CD14-positive monocyte (primary cell): ENCODE data around the gene SCIN. TPM values are rescaled to one million over a fixed set of nuclear protein-coding genes. Genes with fewer than 3 reads are reported as not detected.
"Not testable (repeated sequence)": the region's sequence is repeated elsewhere in the genome, so short reads cannot be mapped to it uniquely, and the experiment has no call there.

Experiments
- DNase-seq, 3 donors: peaks; one replicate each; pipeline ENCODE4 v3.0.0-alpha.2; 2011 to 2022
- H2AFZ ChIP-seq: 2 replicates; pipeline ENCODE4 v1.6.0; 2012; ENCODE audit warnings: mild to moderate bottlenecking, low read depth, low read length, inconsistent platforms; ENCODE audit not compliant: insufficient read depth, poor library complexity, severe bottlenecking
- H3K27ac ChIP-seq, 2 donors: 1 replicate in 1 of 2; 2 replicates in 1 of 2; pipeline ENCODE4 v1.5.1; 2012 to 2013; ENCODE audit warnings: low read length in 2 of 2, control low read depth in 1 of 2, inconsistent platforms in 1 of 2, low read depth in 1 of 2, mild to moderate bottlenecking in 1 of 2
- H3K27me3 ChIP-seq, 2 donors: one replicate each; pipeline versions ENCODE4 v1.6.0 to v1.6.1; 2011 to 2013; ENCODE audit warnings: low read length in 2 of 2; ENCODE audit not compliant: control insufficient read depth in 2 of 2, insufficient read depth in 2 of 2
- H3K36me3 ChIP-seq, 2 donors: replicated peaks in 1 of 2; 1 replicate in 1 of 2; 2 replicates in 1 of 2; pipeline versions ENCODE4 v1.5.1 to v1.6.1; 2012 to 2013; ENCODE audit warnings: low read length in 2 of 2, control low read depth in 1 of 2, inconsistent platforms in 1 of 2, mild to moderate bottlenecking in 1 of 2; ENCODE audit not compliant: insufficient read depth in 2 of 2, control insufficient read depth in 1 of 2
- H3K4me1 ChIP-seq, 2 donors: 1 replicate in 1 of 2; 2 replicates in 1 of 2; pipeline versions ENCODE4 v1.5.1 to v1.6.1; 2012 to 2013; ENCODE audit warnings: low read length in 2 of 2, control low read depth in 1 of 2, inconsistent platforms in 1 of 2, mild to moderate bottlenecking in 1 of 2, moderate library complexity in 1 of 2; ENCODE audit not compliant: insufficient read depth in 2 of 2, control insufficient read depth in 1 of 2
- H3K4me2 ChIP-seq: replicated peaks from 2 replicates; pipeline ENCODE3; 2012; ENCODE audit warnings: low read length, moderate library complexity, mild to moderate bottlenecking; ENCODE audit not compliant: poor library complexity, severe bottlenecking; ENCODE audit errors: extremely low read depth
- H3K4me3 ChIP-seq, 3 experiments: fragments of 200-600 bp in 1 of 3; sonication (generic) in 1 of 3; replicated peaks in 1 of 3; 1 replicate in 2 of 3; 2 replicates in 1 of 3; pipeline ENCODE4 v1.5.1; 2011 to 2013; ENCODE audit warnings: low read length in 3 of 3, mild to moderate bottlenecking in 3 of 3, control low read depth in 2 of 3, low read depth in 2 of 3, inconsistent platforms in 1 of 3, moderate library complexity in 1 of 3
- H3K79me2 ChIP-seq: 2 replicates; pipeline ENCODE4 v1.6.0; 2012; ENCODE audit warnings: mild to moderate bottlenecking, control low read depth, inconsistent platforms, low read length, moderate library complexity; ENCODE audit not compliant: insufficient read depth
- H3K9ac ChIP-seq: 2 replicates; pipeline ENCODE4 v1.6.0; 2017; ENCODE audit warnings: low read length, mild to moderate bottlenecking; ENCODE audit not compliant: insufficient read depth, poor library complexity, severe bottlenecking
- H3K9me3 ChIP-seq, 2 donors: replicated peaks in 1 of 2; 1 replicate in 1 of 2; 2 replicates in 1 of 2; pipeline versions ENCODE4 v1.5.1 to v1.6.1; 2012 to 2013; ENCODE audit warnings: low read length in 2 of 2, control low read depth in 1 of 2; ENCODE audit not compliant: control insufficient read depth in 1 of 2, insufficient read depth in 1 of 2
- H4K20me1 ChIP-seq: 2 replicates; pipeline ENCODE4 v1.6.0; 2012; ENCODE audit warnings: mild to moderate bottlenecking, low read length, control low read depth, moderate library complexity; ENCODE audit not compliant: insufficient read depth
- H3K27ac Mint-ChIP-seq, 7 donors: one replicate each; pipeline ENCODE4 v1.8.0; 2020; ENCODE audit warnings: mild to moderate bottlenecking in 7 of 7, mixed read lengths in 7 of 7, moderate library complexity in 6 of 7, inconsistent platforms in 2 of 7
- H3K27me3 Mint-ChIP-seq, 3 donors: one replicate each; pipeline ENCODE4 v1.8.0; 2021 to 2022; ENCODE audit warnings: low read depth in 3 of 3, mild to moderate bottlenecking in 3 of 3, mixed read lengths in 3 of 3, moderate library complexity in 3 of 3, inconsistent platforms in 1 of 3
- H3K36me3 Mint-ChIP-seq, 2 donors: one replicate each; pipeline ENCODE4 v1.8.0; 2020; ENCODE audit warnings: mixed read lengths in 2 of 2, inconsistent platforms in 1 of 2, mild to moderate bottlenecking in 1 of 2
- H3K4me1 Mint-ChIP-seq: one replicate; pipeline ENCODE4 v1.8.0; 2020; ENCODE audit warnings: mild to moderate bottlenecking, mixed read lengths
- H3K4me3 Mint-ChIP-seq, 2 donors: one replicate each; pipeline ENCODE4 v1.8.0; 2020; ENCODE audit warnings: mild to moderate bottlenecking in 2 of 2, mixed read lengths in 2 of 2, moderate library complexity in 1 of 2
- H3K9me3 Mint-ChIP-seq, 7 donors: one replicate each; pipeline ENCODE4 v1.8.0; 2020 to 2022; ENCODE audit warnings: mixed read lengths in 7 of 7, mild to moderate bottlenecking in 6 of 7, moderate library complexity in 6 of 7, inconsistent platforms in 2 of 7
- WGBS: methylation state at CpG from one replicate; pipeline ENCODE4 v1.1.5; 2013; ENCODE audit warnings: missing lambda C conversion rate; ENCODE audit not compliant: insufficient coverage; 5-methylcytosine and 5-hydroxymethylcytosine counted together
- intact Hi-C, 2 donors: fragments of 100-400 bp; cut with micrococcal nuclease; formaldehyde crosslinking; loops; one replicate each; pipeline versions ENCODE4 v1.15.0 to v1.15.1; 2023
- polyA plus RNA-seq, 3 donors: library from polyadenylated mRNA; depleted of rRNA in 1 of 3; unstranded in 2 of 3; stranded (reverse) in 1 of 3; fragments of 300-500 nt in 2 of 3; fragments of >200 nt in 1 of 3; fragmentation: Illumina TruSeq in 2 of 3; gene quantifications; 1 replicate in 2 of 3; 2 replicates in 1 of 3; pipeline ENCODE4 v1.2.3, GENCODE V29; 2012 to 2021
- TF ChIP-seq, protein P1 (sequence below): fragments of 200-600 bp; IDR thresholded peaks from one replicate; pipeline ENCODE4 v1.8.0; 2022; ENCODE audit warnings: antibody characterized with exemption, mild to moderate bottlenecking

SCIN gene
- polyA plus RNA-seq, 3 donors, result 0.08 TPM; not detected in 2

DNA sequence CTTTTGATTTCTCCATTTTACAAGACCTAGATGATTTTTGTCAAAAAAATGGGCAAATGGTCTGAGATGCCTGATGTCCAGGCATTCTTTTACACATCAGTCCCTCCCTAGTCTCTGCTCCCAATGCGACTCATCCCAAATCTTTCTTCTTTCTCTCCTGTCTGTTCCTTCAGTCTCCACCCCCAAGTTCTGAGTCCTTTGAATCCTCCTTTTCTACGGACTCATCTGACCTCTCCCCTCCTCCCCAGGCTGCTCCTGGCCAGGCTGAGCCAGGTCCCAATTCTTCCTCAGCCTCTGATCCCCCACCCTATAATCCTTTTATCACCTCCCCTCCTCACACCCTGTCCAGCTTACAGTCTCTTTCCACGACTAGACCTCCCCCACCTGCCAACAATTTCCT lies 90.5 kb downstream of the SCIN start:
- H3K36me3 ChIP-seq, H3K27me3 Mint-ChIP-seq, H3K4me3 ChIP-seq, H3K27me3 ChIP-seq, H3K79me2 ChIP-seq, H3K9me3 Mint-ChIP-seq, H3K36me3 Mint-ChIP-seq, H4K20me1 ChIP-seq, intact Hi-C loops, H2AFZ ChIP-seq, H3K9me3 ChIP-seq, DNase-seq, H3K4me2 ChIP-seq, H3K4me1 Mint-ChIP-seq, H3K4me1 ChIP-seq, H3K9ac ChIP-seq, H3K4me3 Mint-ChIP-seq, H3K27ac Mint-ChIP-seq, H3K27ac ChIP-seq: not testable (repeated sequence)
- WGBS, result 80% methylated on average over 3 of the region's 3 CpGs

DNA sequence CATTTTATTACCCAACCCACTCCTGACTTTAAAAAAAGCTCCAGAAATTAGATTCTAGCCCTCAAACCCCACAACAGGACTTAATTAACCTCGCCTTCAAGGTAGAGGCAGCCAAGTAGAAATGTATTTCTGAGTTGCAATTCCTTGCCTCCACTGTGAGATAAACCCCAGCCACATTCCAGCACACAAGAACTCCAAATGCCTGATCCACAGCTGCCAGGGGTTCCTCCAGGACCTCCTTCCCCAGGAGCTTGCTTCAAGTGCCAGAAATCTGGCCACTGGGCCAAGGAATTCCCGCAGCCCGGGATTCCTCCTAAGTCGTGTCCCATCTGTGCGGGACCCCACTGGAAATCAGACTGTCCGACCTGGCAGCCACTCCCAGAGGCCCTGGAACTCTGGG lies 91.1 kb downstream of the SCIN start:
- no peak overlapping the region for H3K4me3 Mint-ChIP-seq
- DNase-seq, result no peak
- no peak overlapping the region for H3K27ac ChIP-seq
- H3K79me2 ChIP-seq, result no peaks in the 10 kb centered on the region
- H3K4me3 ChIP-seq, result no peak overlapping the region
- no peaks in the 10 kb centered on the region for H3K36me3 Mint-ChIP-seq
- intact Hi-C loops, result no loop called here
- no peaks in the 10 kb centered on the region for H3K9me3 ChIP-seq
- no peak overlapping the region for H3K27ac Mint-ChIP-seq
- H3K9ac ChIP-seq, result no peak overlapping the region
- no peak overlapping the region for H3K4me2 ChIP-seq
- TF ChIP-seq, protein P1, sequence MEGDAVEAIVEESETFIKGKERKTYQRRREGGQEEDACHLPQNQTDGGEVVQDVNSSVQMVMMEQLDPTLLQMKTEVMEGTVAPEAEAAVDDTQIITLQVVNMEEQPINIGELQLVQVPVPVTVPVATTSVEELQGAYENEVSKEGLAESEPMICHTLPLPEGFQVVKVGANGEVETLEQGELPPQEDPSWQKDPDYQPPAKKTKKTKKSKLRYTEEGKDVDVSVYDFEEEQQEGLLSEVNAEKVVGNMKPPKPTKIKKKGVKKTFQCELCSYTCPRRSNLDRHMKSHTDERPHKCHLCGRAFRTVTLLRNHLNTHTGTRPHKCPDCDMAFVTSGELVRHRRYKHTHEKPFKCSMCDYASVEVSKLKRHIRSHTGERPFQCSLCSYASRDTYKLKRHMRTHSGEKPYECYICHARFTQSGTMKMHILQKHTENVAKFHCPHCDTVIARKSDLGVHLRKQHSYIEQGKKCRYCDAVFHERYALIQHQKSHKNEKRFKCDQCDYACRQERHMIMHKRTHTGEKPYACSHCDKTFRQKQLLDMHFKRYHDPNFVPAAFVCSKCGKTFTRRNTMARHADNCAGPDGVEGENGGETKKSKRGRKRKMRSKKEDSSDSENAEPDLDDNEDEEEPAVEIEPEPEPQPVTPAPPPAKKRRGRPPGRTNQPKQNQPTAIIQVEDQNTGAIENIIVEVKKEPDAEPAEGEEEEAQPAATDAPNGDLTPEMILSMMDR, result no peak
- H4K20me1 ChIP-seq, result no peaks in the 10 kb centered on the region
- no peaks in the 10 kb centered on the region for H3K36me3 ChIP-seq
- peaks cover 0 to 8% (median 3%) of the 10 kb centered on the region in 7 donors for H3K9me3 Mint-ChIP-seq
- H2AFZ ChIP-seq, result no peak overlapping the region
- no peaks in the 10 kb centered on the region for H3K4me1 ChIP-seq
- WGBS, result 98% methylated on average over 4 of the region's 6 CpGs
- peaks cover 0 to 3% (median 2%) of the 10 kb centered on the region in 3 donors for H3K27me3 Mint-ChIP-seq
- H3K4me1 Mint-ChIP-seq, result no peaks in the 10 kb centered on the region
- no peaks in the 10 kb centered on the region for H3K27me3 ChIP-seq
